ENCODE measurements around the gene AMBP. TPM values are rescaled to one million over a fixed set of nuclear protein-coding genes. Genes with fewer than 3 reads are reported as not detected.

AMBP gene
- total RNA-seq, 2 experiments from 2014 or later, result not detected

- POLR2A ChIA-PET, result no interaction called here
- DNase-seq, result no peak
- H3K27me3 Mint-ChIP-seq (ENCODE audit: low read depth), result peaks cover 2% of the 10 kb centered on the region
- no peaks in the 10 kb centered on the region for H3K9me3 Mint-ChIP-seq (ENCODE audit: insufficient read depth)
- H3K4me3 Mint-ChIP-seq, result no peak overlapping the region
- ATAC-seq, result no peak
- H3K27ac Mint-ChIP-seq, result no peak overlapping the region
- no peaks in the 10 kb centered on the region for H3K36me3 Mint-ChIP-seq (ENCODE audit: low read depth)
- CTCF ChIA-PET, result no interaction called here
- H3K4me1 Mint-ChIP-seq (ENCODE audit: low read depth), result no peaks in the 10 kb centered on the region
These were observed 64.1 kb downstream of the AMBP start for GRCh38 chr9:114014044-114014443.

- H3K4me1 Mint-ChIP-seq (ENCODE audit: low read depth), result no peaks in the 10 kb centered on the region
- no peak overlapping the region for H3K27ac Mint-ChIP-seq
- ATAC-seq (no peak), DNase-seq (no peak)
- no peak overlapping the region for H3K4me3 Mint-ChIP-seq
- ChIA-PET CTCF (no interaction called here), POLR2A (no interaction called here)
- H3K9me3 Mint-ChIP-seq (ENCODE audit: insufficient read depth), result no peaks in the 10 kb centered on the region
- no peaks in the 10 kb centered on the region for H3K36me3 Mint-ChIP-seq (ENCODE audit: low read depth)
- peaks cover 2% of the 10 kb centered on the region for H3K27me3 Mint-ChIP-seq (ENCODE audit: low read depth)
These were observed 66.0 kb downstream of the AMBP start for GRCh38 chr9:114012126-114012525.

GRCh38 chr9:114011313-114011712, 66.8 kb downstream of the AMBP start:
- ChIA-PET POLR2A (no interaction called here), CTCF (no interaction called here)
- Mint-ChIP-seq H3K27me3 (ENCODE audit: low read depth) (peaks cover 2% of the 10 kb centered on the region), H3K27ac (no peak overlapping the region), H3K4me1 (ENCODE audit: low read depth) (no peaks in the 10 kb centered on the region), H3K4me3 (no peak overlapping the region), H3K9me3 (ENCODE audit: insufficient read depth) (no peaks in the 10 kb centered on the region), H3K36me3 (ENCODE audit: low read depth) (no peaks in the 10 kb centered on the region)
- ATAC-seq, result no peak
- DNase-seq, result no peak

Other genes starting within 250 kb of the AMBP start
- gene ZNF618, start 202.0 kb downstream of the AMBP start, total RNA-seq, result under 1 TPM; 0.34 to 0.42 TPM
- gene KIF12, start 21.0 kb upstream of the AMBP start, total RNA-seq, result not detected
- gene COL27A1, start 77.2 kb upstream of the AMBP start, total RNA-seq, result under 1 TPM; 0.47 to 0.99 TPM
- not detected for gene ORM1, start 244.8 kb upstream of the AMBP start, total RNA-seq

Measured in activated CD8-positive, alpha-beta T cell treated with anti-CD3 and anti-CD28 coated beads, Interleukin-2, amount 10 ng/mL, durations not matched to agents 7 days and 5 days (primary cell).